IPS-NIHi7 (cell line): Measurements from ENCODE around the gene RUNX2.
A peak's percentile ranks its signal among the peaks of the same experiment; 100 is the strongest.
"Not testable (repeated sequence)": the region's sequence is repeated elsewhere in the genome, so short reads cannot be mapped to it uniquely, and the experiment has no call there.

Experiments used
- DNase-seq: peaks from one replicate; pipeline ENCODE4 v3.0.0; 2012; ENCODE audit warnings: mixed read lengths; ENCODE audit errors: extremely low spot score

The RUNX2 gene

GRCh38 chr6:45647341-45648261, 319.5 kb downstream of the RUNX2 start:
- DNase-seq: no peak

GRCh38 chr6:45648262-45648620, 320.1 kb downstream of the RUNX2 start:
- DNase-seq: no peak

- DNase-seq: no peak
These were observed 322.5 kb downstream of the RUNX2 start for GRCh38 chr6:45650524-45651135.

- no peak for DNase-seq
These were observed 323.2 kb downstream of the RUNX2 start for GRCh38 chr6:45651301-45651700.

GRCh38 chr6:45652416-45652815, 324.3 kb downstream of the RUNX2 start:
- DNase-seq: no peak

- DNase-seq: no peak
These were observed 325.2 kb downstream of the RUNX2 start for GRCh38 chr6:45653117-45653883.

- DNase-seq: no peak
These were observed 326.5 kb downstream of the RUNX2 start for GRCh38 chr6:45654673-45655072.

- peak; percentile 30 for DNase-seq
These were observed 327.8 kb downstream of the RUNX2 start for GRCh38 chr6:45655745-45656476.

GRCh38 chr6:45657226-45657625, 329.1 kb downstream of the RUNX2 start:
- DNase-seq: no peak

- DNase-seq: no peak
These were observed 330.3 kb downstream of the RUNX2 start for GRCh38 chr6:45658400-45658799.

GRCh38 chr6:45658958-45659357, 330.8 kb downstream of the RUNX2 start:
- no peak for DNase-seq

GRCh38 chr6:45661661-45662060, 333.5 kb downstream of the RUNX2 start:
- no peak for DNase-seq

- DNase-seq: peak; percentile 70
These were observed 335.4 kb downstream of the RUNX2 start for GRCh38 chr6:45663251-45664221.

GRCh38 chr6:45664707-45665106, 336.6 kb downstream of the RUNX2 start:
- no peak for DNase-seq

- DNase-seq: no peak
These were observed 337.7 kb downstream of the RUNX2 start for GRCh38 chr6:45665859-45666258.

GRCh38 chr6:45666846-45667245, 338.7 kb downstream of the RUNX2 start:
- DNase-seq: no peak

- peak; percentile 28 for DNase-seq
These were observed 339.2 kb downstream of the RUNX2 start for GRCh38 chr6:45667300-45667699.

GRCh38 chr6:45667766-45668165, 339.6 kb downstream of the RUNX2 start:
- DNase-seq: no peak

- no peak for DNase-seq
These were observed 340.6 kb downstream of the RUNX2 start for GRCh38 chr6:45668705-45669104.

GRCh38 chr6:45673167-45673566, 345.0 kb downstream of the RUNX2 start:
- DNase-seq: not testable (repeated sequence)

GRCh38 chr6:45675166-45675565, 347.0 kb downstream of the RUNX2 start:
- DNase-seq: not testable (repeated sequence)
